Panc1 (cell line): Measurements from ENCODE around the gene RGP1.

ENCODE experiments used
- POLR2AphosphoS5 ChIP-seq: IDR thresholded peaks from 2 replicates; pipeline ENCODE4 v1.6.1; 2012; ENCODE audit warnings: mild to moderate bottlenecking, low read depth, low read length, moderate library complexity
- TF ChIP-seq, protein P1 (sequence below): fragments of 450-650 bp; IDR thresholded peaks from 2 replicates; pipeline ENCODE4 v1.5.1; 2017; ENCODE audit warnings: mild to moderate bottlenecking
- TF ChIP-seq, protein P2 (sequence below), 2 experiments: IDR thresholded peaks; 2 replicates each; pipeline ENCODE4 v1.6.1; 2011 to 2012; ENCODE audit warnings: low read depth in 2 of 2, control low read depth in 1 of 2, low read length in 1 of 2, mild to moderate bottlenecking in 1 of 2, moderate library complexity in 1 of 2; ENCODE audit not compliant: insufficient read depth in 1 of 2

DNA sequence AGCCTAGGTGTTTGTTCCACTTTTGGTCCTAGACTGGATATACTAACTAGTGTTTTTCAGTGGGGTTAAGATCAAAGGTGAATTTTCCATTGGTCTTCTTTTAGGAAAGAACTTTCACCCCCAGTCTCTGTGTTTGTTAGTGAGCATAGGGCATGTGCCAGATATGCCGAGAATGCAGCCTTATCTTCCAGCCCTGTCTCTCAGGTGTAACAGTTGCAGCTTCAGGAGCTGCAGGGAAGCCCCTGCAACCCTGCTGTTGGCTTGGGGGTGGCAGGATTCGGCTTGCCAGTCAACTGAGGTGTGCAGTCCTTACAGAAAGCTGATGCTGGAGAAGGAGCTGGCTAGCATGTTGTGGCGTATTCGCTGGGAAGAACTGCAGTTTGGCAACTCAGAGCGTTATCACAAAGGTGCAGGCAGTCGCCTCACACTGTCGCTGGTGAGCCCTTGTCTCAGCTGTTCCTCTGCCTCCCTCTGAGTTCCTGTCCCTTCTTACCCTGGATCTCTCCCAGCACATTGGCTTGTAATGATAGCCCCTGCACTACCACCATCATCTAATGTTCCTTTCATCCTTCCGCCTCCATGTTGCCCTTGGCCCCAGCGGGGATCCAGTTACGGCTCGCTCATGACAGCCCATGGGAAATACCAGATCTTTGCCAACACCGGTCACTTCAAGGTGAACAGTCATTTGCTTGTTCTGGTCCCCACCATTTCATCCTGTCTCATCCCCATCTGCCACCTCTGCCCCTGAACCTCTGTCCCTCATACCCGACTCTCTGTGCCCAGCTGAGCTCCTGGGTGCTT lies 52.4 kb downstream of the RGP1 start:
- TF ChIP-seq, protein P1, sequence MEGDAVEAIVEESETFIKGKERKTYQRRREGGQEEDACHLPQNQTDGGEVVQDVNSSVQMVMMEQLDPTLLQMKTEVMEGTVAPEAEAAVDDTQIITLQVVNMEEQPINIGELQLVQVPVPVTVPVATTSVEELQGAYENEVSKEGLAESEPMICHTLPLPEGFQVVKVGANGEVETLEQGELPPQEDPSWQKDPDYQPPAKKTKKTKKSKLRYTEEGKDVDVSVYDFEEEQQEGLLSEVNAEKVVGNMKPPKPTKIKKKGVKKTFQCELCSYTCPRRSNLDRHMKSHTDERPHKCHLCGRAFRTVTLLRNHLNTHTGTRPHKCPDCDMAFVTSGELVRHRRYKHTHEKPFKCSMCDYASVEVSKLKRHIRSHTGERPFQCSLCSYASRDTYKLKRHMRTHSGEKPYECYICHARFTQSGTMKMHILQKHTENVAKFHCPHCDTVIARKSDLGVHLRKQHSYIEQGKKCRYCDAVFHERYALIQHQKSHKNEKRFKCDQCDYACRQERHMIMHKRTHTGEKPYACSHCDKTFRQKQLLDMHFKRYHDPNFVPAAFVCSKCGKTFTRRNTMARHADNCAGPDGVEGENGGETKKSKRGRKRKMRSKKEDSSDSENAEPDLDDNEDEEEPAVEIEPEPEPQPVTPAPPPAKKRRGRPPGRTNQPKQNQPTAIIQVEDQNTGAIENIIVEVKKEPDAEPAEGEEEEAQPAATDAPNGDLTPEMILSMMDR: no peak
- TF ChIP-seq, protein P2, sequence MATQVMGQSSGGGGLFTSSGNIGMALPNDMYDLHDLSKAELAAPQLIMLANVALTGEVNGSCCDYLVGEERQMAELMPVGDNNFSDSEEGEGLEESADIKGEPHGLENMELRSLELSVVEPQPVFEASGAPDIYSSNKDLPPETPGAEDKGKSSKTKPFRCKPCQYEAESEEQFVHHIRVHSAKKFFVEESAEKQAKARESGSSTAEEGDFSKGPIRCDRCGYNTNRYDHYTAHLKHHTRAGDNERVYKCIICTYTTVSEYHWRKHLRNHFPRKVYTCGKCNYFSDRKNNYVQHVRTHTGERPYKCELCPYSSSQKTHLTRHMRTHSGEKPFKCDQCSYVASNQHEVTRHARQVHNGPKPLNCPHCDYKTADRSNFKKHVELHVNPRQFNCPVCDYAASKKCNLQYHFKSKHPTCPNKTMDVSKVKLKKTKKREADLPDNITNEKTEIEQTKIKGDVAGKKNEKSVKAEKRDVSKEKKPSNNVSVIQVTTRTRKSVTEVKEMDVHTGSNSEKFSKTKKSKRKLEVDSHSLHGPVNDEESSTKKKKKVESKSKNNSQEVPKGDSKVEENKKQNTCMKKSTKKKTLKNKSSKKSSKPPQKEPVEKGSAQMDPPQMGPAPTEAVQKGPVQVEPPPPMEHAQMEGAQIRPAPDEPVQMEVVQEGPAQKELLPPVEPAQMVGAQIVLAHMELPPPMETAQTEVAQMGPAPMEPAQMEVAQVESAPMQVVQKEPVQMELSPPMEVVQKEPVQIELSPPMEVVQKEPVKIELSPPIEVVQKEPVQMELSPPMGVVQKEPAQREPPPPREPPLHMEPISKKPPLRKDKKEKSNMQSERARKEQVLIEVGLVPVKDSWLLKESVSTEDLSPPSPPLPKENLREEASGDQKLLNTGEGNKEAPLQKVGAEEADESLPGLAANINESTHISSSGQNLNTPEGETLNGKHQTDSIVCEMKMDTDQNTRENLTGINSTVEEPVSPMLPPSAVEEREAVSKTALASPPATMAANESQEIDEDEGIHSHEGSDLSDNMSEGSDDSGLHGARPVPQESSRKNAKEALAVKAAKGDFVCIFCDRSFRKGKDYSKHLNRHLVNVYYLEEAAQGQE (IDR thresholded peaks at IDR 0.05; ENCODE audit: insufficient read depth in 1 of 2, low read depth in 2 of 2, low read length in 1 of 2): no peak
- TF ChIP-seq POLR2AphosphoS5: no peak
